GM18519 (cell line): ENCODE measurements around the gene PHTF1.

Experiments
- ATAC-seq: cut with Tn5 transposase; IDR thresholded peaks from one replicate; pipeline ENCODE4 v1.9.1; 2021; ENCODE audit warnings: mild to moderate bottlenecking, moderate library complexity; ENCODE audit not compliant: unreplicated experiment, low FRiP score

The PHTF1 gene

GRCh38 chr1:113675302-113675701, 84.0 kb downstream of the PHTF1 start:
- ATAC-seq, result no peak

- ATAC-seq, result no peak
Observed at GRCh38 chr1:113674591-113674990, 84.7 kb downstream of the PHTF1 start.

GRCh38 chr1:113672491-113672890, 86.8 kb downstream of the PHTF1 start:
- ATAC-seq, result no peak

GRCh38 chr1:113670650-113671049, 88.6 kb downstream of the PHTF1 start:
- ATAC-seq, result no peak

- no peak for ATAC-seq
Observed at GRCh38 chr1:113669988-113670387, 89.3 kb downstream of the PHTF1 start.

GRCh38 chr1:113666126-113666525, 93.2 kb downstream of the PHTF1 start:
- ATAC-seq, result no peak

- ATAC-seq, result no peak
Observed at GRCh38 chr1:113665071-113665470, 94.2 kb downstream of the PHTF1 start.

- ATAC-seq, result no peak
Observed at GRCh38 chr1:113663165-113663951, 95.9 kb downstream of the PHTF1 start.

- ATAC-seq, result no peak
Observed at GRCh38 chr1:113662101-113662500, 97.2 kb downstream of the PHTF1 start.

GRCh38 chr1:113660088-113660487, 99.2 kb downstream of the PHTF1 start:
- no peak for ATAC-seq

- ATAC-seq, result no peak
Observed at GRCh38 chr1:113659556-113659955, 99.7 kb downstream of the PHTF1 start.

- no peak for ATAC-seq
Observed at GRCh38 chr1:113659035-113659434, 100.3 kb downstream of the PHTF1 start.

GRCh38 chr1:113657556-113658063, 101.7 kb downstream of the PHTF1 start:
- no peak for ATAC-seq

- ATAC-seq, result no peak
Observed at GRCh38 chr1:113657126-113657525, 102.2 kb downstream of the PHTF1 start.

- ATAC-seq, result no peak
Observed at GRCh38 chr1:113654883-113655282, 104.4 kb downstream of the PHTF1 start.

- no peak for ATAC-seq
Observed at GRCh38 chr1:113653741-113654140, 105.5 kb downstream of the PHTF1 start.

GRCh38 chr1:113652771-113653170, 106.5 kb downstream of the PHTF1 start:
- no peak for ATAC-seq

GRCh38 chr1:113648478-113648877, 110.8 kb downstream of the PHTF1 start:
- no peak for ATAC-seq

- no peak for ATAC-seq
Observed at GRCh38 chr1:113647164-113647563, 112.1 kb downstream of the PHTF1 start.
